Stimulated activated effector memory CD8-positive, alpha-beta T cell treated with anti-CD3 and anti-CD28 coated beads, Interleukin-12 subunit alpha, Interleukin-12 subunit beta, amount 100 ng/mL, for 72 hours (primary cell): ENCODE results near the gene MADD.

ENCODE experiments used
- ATAC-seq: fragments of 150-1000 bp; cut with Tn5 transposase; 2 replicates; pipeline ENCODE4 v1.10.0; 2021
- DNase-seq, 2 donors: peaks; one replicate each; pipeline ENCODE4 v3.0.0; 2021 to 2022; ENCODE audit warnings: low spot score in 2 of 2
- H3K27ac Mint-ChIP-seq: one replicate; pipeline ENCODE4 v1.8.0; 2022; ENCODE audit warnings: mild to moderate bottlenecking, mixed read lengths
- H3K36me3 Mint-ChIP-seq: one replicate; pipeline ENCODE4 v1.8.0; 2022; ENCODE audit warnings: mild to moderate bottlenecking, mixed read lengths
- H3K4me1 Mint-ChIP-seq: one replicate; pipeline ENCODE4 v1.8.0; 2022; ENCODE audit warnings: mixed read lengths
- H3K4me3 Mint-ChIP-seq: one replicate; pipeline ENCODE4 v1.8.0; 2022; ENCODE audit warnings: mild to moderate bottlenecking, mixed read lengths
- H3K9me3 Mint-ChIP-seq: one replicate; pipeline ENCODE4 v1.8.0; 2022; ENCODE audit warnings: mixed read lengths

The MADD gene

GRCh38 chr11:47357985-47358730 lies 88.2 kb downstream of the MADD start:
- H3K36me3 Mint-ChIP-seq = no peaks in the 10 kb centered on the region
- no peak overlapping the region for H3K4me3 Mint-ChIP-seq
- H3K4me1 Mint-ChIP-seq = peaks cover 16% of the 10 kb centered on the region
- no peak for DNase-seq
- ATAC-seq = no peak
- H3K9me3 Mint-ChIP-seq = no peaks in the 10 kb centered on the region
- no peak overlapping the region for H3K27ac Mint-ChIP-seq

- DNase-seq (no peak), ATAC-seq (no peak)
- Mint-ChIP-seq H3K4me3 (no peak overlapping the region), H3K9me3 (no peaks in the 10 kb centered on the region), H3K27ac (no peak overlapping the region), H3K4me1 (peaks cover 16% of the 10 kb centered on the region), H3K36me3 (no peaks in the 10 kb centered on the region)
Observed at GRCh38 chr11:47358731-47359051, 88.8 kb downstream of the MADD start.

GRCh38 chr11:47359162-47359561 lies 89.2 kb downstream of the MADD start:
- Mint-ChIP-seq H3K4me1 (peaks cover 16% of the 10 kb centered on the region), H3K9me3 (no peaks in the 10 kb centered on the region), H3K36me3 (no peaks in the 10 kb centered on the region), H3K27ac (peak overlapping the region; percentile 74), H3K4me3 (peak overlapping the region; percentile 4)
- DNase-seq (no peak), ATAC-seq (no peak)

GRCh38 chr11:47359586-47359985 lies 89.7 kb downstream of the MADD start:
- DNase-seq (no peak), ATAC-seq (no peak)
- Mint-ChIP-seq H3K4me3 (peak overlapping the region; percentile 4), H3K4me1 (peaks cover 16% of the 10 kb centered on the region), H3K36me3 (no peaks in the 10 kb centered on the region), H3K9me3 (no peaks in the 10 kb centered on the region), H3K27ac (peak overlapping the region; percentile 74)

- Mint-ChIP-seq H3K36me3 (no peaks in the 10 kb centered on the region), H3K27ac (no peak overlapping the region)
Observed at GRCh38 chr11:47360341-47360740, 90.4 kb downstream of the MADD start.

GRCh38 chr11:47361419-47361818 lies 91.5 kb downstream of the MADD start:
- Mint-ChIP-seq H3K4me3 (no peak overlapping the region), H3K27ac (peak overlapping the region; percentile 15)
- DNase-seq = no peak

More at GRCh38 chr11:47360341-47360740, 90.4 kb downstream of the MADD start:
- peaks cover 16% of the 10 kb centered on the region for H3K4me1 Mint-ChIP-seq
- no peak for ATAC-seq
- H3K9me3 Mint-ChIP-seq = no peaks in the 10 kb centered on the region
- no peak for DNase-seq
- no peak overlapping the region for H3K4me3 Mint-ChIP-seq

GRCh38 chr11:47366020-47366490 lies 96.1 kb downstream of the MADD start:
- Mint-ChIP-seq H3K4me3 (no peak overlapping the region), H3K4me1 (peaks cover 21% of the 10 kb centered on the region), H3K9me3 (no peaks in the 10 kb centered on the region), H3K36me3 (no peaks in the 10 kb centered on the region), H3K27ac (no peak overlapping the region)
- ATAC-seq = peak; percentile 77
- DNase-seq = no peak

More at GRCh38 chr11:47361419-47361818, 91.5 kb downstream of the MADD start:
- ATAC-seq = no peak
- H3K9me3 Mint-ChIP-seq = no peaks in the 10 kb centered on the region
- no peaks in the 10 kb centered on the region for H3K36me3 Mint-ChIP-seq
- H3K4me1 Mint-ChIP-seq = peaks cover 22% of the 10 kb centered on the region

- Mint-ChIP-seq H3K4me1 (peaks cover 27% of the 10 kb centered on the region), H3K4me3 (no peak overlapping the region), H3K36me3 (no peaks in the 10 kb centered on the region), H3K27ac (peak overlapping the region; percentile 5), H3K9me3 (no peaks in the 10 kb centered on the region)
- DNase-seq (no peak), ATAC-seq (no peak)
Observed at GRCh38 chr11:47369676-47370075, 99.7 kb downstream of the MADD start.

GRCh38 chr11:47372422-47372821 lies 102.5 kb downstream of the MADD start:
- ATAC-seq (no peak), DNase-seq (no peak)
- Mint-ChIP-seq H3K36me3 (no peaks in the 10 kb centered on the region), H3K9me3 (no peaks in the 10 kb centered on the region), H3K4me3 (no peak overlapping the region), H3K27ac (no peak overlapping the region), H3K4me1 (peaks cover 29% of the 10 kb centered on the region)

- H3K27ac Mint-ChIP-seq = peak overlapping the region; percentile 17
- no peaks in the 10 kb centered on the region for H3K36me3 Mint-ChIP-seq
- H3K4me1 Mint-ChIP-seq = peaks cover 28% of the 10 kb centered on the region
- ATAC-seq (peak; percentile 87), DNase-seq (peak; percentile 87 to 90)
- no peak overlapping the region for H3K4me3 Mint-ChIP-seq
- H3K9me3 Mint-ChIP-seq = no peaks in the 10 kb centered on the region
Observed at GRCh38 chr11:47373876-47374719, 104.2 kb downstream of the MADD start.

- no peaks in the 10 kb centered on the region for H3K36me3 Mint-ChIP-seq
- ATAC-seq (no peak), DNase-seq (no peak)
- peak overlapping the region; percentile 17 for H3K27ac Mint-ChIP-seq
- H3K4me3 Mint-ChIP-seq = no peak overlapping the region
- peaks cover 22% of the 10 kb centered on the region for H3K4me1 Mint-ChIP-seq
- H3K9me3 Mint-ChIP-seq = no peaks in the 10 kb centered on the region
Observed at GRCh38 chr11:47374720-47375019, 104.7 kb downstream of the MADD start.

GRCh38 chr11:47375020-47375419 lies 105.1 kb downstream of the MADD start:
- peak overlapping the region; percentile 17 for H3K27ac Mint-ChIP-seq
- H3K4me3 Mint-ChIP-seq = no peak overlapping the region
- peaks cover 19% of the 10 kb centered on the region for H3K4me1 Mint-ChIP-seq
- H3K9me3 Mint-ChIP-seq = no peaks in the 10 kb centered on the region
- no peaks in the 10 kb centered on the region for H3K36me3 Mint-ChIP-seq
- ATAC-seq = no peak
- DNase-seq = no peak

- peaks cover 19% of the 10 kb centered on the region for H3K4me1 Mint-ChIP-seq
Observed at GRCh38 chr11:47375546-47376085, 105.7 kb downstream of the MADD start.

GRCh38 chr11:47376107-47376524 lies 106.2 kb downstream of the MADD start:
- no peak overlapping the region for H3K4me3 Mint-ChIP-seq
- peaks cover 19% of the 10 kb centered on the region for H3K4me1 Mint-ChIP-seq
- no peaks in the 10 kb centered on the region for H3K36me3 Mint-ChIP-seq
- DNase-seq = no peak
- no peak overlapping the region for H3K27ac Mint-ChIP-seq
- no peak for ATAC-seq
- H3K9me3 Mint-ChIP-seq = no peaks in the 10 kb centered on the region

More at GRCh38 chr11:47375546-47376085, 105.7 kb downstream of the MADD start:
- Mint-ChIP-seq H3K4me3 (no peak overlapping the region), H3K27ac (no peak overlapping the region), H3K9me3 (no peaks in the 10 kb centered on the region), H3K36me3 (no peaks in the 10 kb centered on the region)
- ATAC-seq = no peak
- DNase-seq = no peak

- H3K4me3 Mint-ChIP-seq = no peak overlapping the region
- no peak for ATAC-seq
- DNase-seq = no peak
- no peak overlapping the region for H3K27ac Mint-ChIP-seq
- H3K36me3 Mint-ChIP-seq = no peaks in the 10 kb centered on the region
- H3K9me3 Mint-ChIP-seq = no peaks in the 10 kb centered on the region
- H3K4me1 Mint-ChIP-seq = peaks cover 19% of the 10 kb centered on the region
Observed at GRCh38 chr11:47376525-47377371, 106.8 kb downstream of the MADD start.
